ENCODE results near the gene KPNA6. TPM values are rescaled to one million over a fixed set of nuclear protein-coding genes. Genes with fewer than 3 reads are reported as not detected.

The KPNA6 gene
- total and polyA plus RNA-seq, 9 of the 15 experiments (the other 6 are each of a cell fraction or from before 2014, with no cell fraction given): 20.1 to 54.6 (median 32.2) TPM

GRCh38 chr1:32195972-32196823, 88.3 kb downstream of the KPNA6 start:
- peaks cover 3% of the 10 kb centered on the region; the same call in 1 of the 3 replicates for H3K79me2 ChIP-seq (ENCODE audit: control insufficient read depth, insufficient read depth, low read length)
- peaks cover 3% of the 10 kb centered on the region for H3K9me1 ChIP-seq (ENCODE audit: control insufficient read depth, insufficient read depth, low read length)
- ATAC-seq: no peak
- no peak overlapping the region for H3K4me3 ChIP-seq
- no peak overlapping the region for H3K4me2 ChIP-seq (ENCODE audit: insufficient read depth, low read length)
- ChIA-PET POLR2A (interaction anchor here (0.6 to 10.8 kb wide), 7 partner anchors 11 to 81 kb away, joined by 3 to 201 read pairs (median 4); partner anchors contain the start of genes DCDC2B, IQCC and TXLNA), CTCF (ENCODE audit: low intra/inter-chr PET ratio) (no interaction called here)
- peaks cover 74% of the 10 kb centered on the region for H3K36me3 ChIP-seq (ENCODE audit: control insufficient read depth, insufficient read depth, low read length)
- no TSS peak for BruUV-seq (replicated peaks)
- in situ Hi-C loops (cut with MboI) (no loop called here), intact Hi-C loops (cut with micrococcal nuclease) (no loop called here)
- no peak overlapping the region for H2AFZ ChIP-seq (ENCODE audit: low read depth, low read length)
- H3K4me1 ChIP-seq (replicated peaks in 1 of 2; ENCODE audit: control insufficient read depth in 2 of 2, insufficient read depth in 2 of 2, low read length in 2 of 2): peaks cover 5 to 28% of the 10 kb centered on the region in 2 experiments; a peak in 4 of 5 replicates
- H4K20me1 ChIP-seq (replicated peaks; ENCODE audit: control insufficient read depth, insufficient read depth, low read length): no peaks in the 10 kb centered on the region; the same call in none of the 2 replicates
- H3K27me3 ChIP-seq (ENCODE audit: control insufficient read depth in 2 of 2, insufficient read depth in 2 of 2, low read length in 2 of 2): no peaks in the 10 kb centered on the region
- H3K9ac ChIP-seq (ENCODE audit: insufficient read depth in 1 of 2, low read depth in 2 of 2, low read length in 2 of 2): no peak overlapping the region
- FAIRE-seq: no peak
- no peak overlapping the region for H3K27ac ChIP-seq (ENCODE audit: extremely low read depth, low read depth, low read length)
- DNase-seq (ENCODE audit: extremely low read depth in 1 of 4, low spot score in 3 of 4): no peak
- H3K9me3 ChIP-seq (replicated peaks; ENCODE audit: control insufficient read depth, insufficient read depth, low read depth, low read length): no peaks in the 10 kb centered on the region
- TF ChIP-seq FOXJ2 (tag; IDR thresholded peaks at IDR 0.05): no peak
- TF ChIP-seq ARNT (IDR thresholded peaks at IDR 0.05): no peak
- TF ChIP-seq ZBTB26 (CRISPR knock-in tag; IDR thresholded peaks at IDR 0.05): no peak
- no peak for TF ChIP-seq DACH1 (IDR thresholded peaks at IDR 0.05; ENCODE audit: partially characterized antibody)
- no peak for TF ChIP-seq ARID2 (IDR thresholded peaks at IDR 0.05)
- TF ChIP-seq DMBX1 (CRISPR knock-in tag; IDR thresholded peaks at IDR 0.05; ENCODE audit: borderline replicate concordance): no peak
- TF ChIP-seq HMG20B (CRISPR knock-in tag; IDR thresholded peaks at IDR 0.05): 0 out of 2 replicates have a peak, but pooled peaks have one; percentile 73
